Stomach smooth muscle (tissue), 2 donors: ENCODE measurements around the gene COPS3.
A peak's percentile ranks its signal among the peaks of the same experiment; 100 is the strongest.

Experiments
- H3K27ac ChIP-seq: one replicate; pipeline ENCODE4 v1.7.0; 2013; ENCODE audit warnings: mild to moderate bottlenecking, low read length, inconsistent platforms
- H3K27me3 ChIP-seq, 2 donors: one replicate each; pipeline ENCODE4 v1.7.0; 2013; ENCODE audit warnings: low read length in 2 of 2; ENCODE audit not compliant: insufficient read depth in 2 of 2, control insufficient read depth in 1 of 2
- H3K36me3 ChIP-seq, 2 donors: one replicate each; pipeline ENCODE4 v1.7.0; 2013; ENCODE audit warnings: low read length in 2 of 2; ENCODE audit not compliant: control insufficient read depth in 2 of 2, insufficient read depth in 2 of 2
- H3K4me1 ChIP-seq: one replicate; pipeline ENCODE4 v1.7.0; 2013; ENCODE audit warnings: low read length; ENCODE audit not compliant: control insufficient read depth, insufficient read depth
- H3K4me3 ChIP-seq, 2 donors: one replicate each; pipeline ENCODE4 v1.7.0; 2013; ENCODE audit warnings: low read length in 2 of 2
- H3K9ac ChIP-seq, 2 donors: one replicate each; pipeline ENCODE4 v1.7.0; 2013; ENCODE audit warnings: low read length in 2 of 2, mild to moderate bottlenecking in 1 of 2
- H3K9me3 ChIP-seq, 2 donors: one replicate each; pipeline ENCODE4 v1.7.0; 2013; ENCODE audit warnings: low read length in 2 of 2; ENCODE audit not compliant: control insufficient read depth in 2 of 2
- donor health status: healthy.
- donor health status: Pancreatic carcinoma.

Gene COPS3

DNA sequence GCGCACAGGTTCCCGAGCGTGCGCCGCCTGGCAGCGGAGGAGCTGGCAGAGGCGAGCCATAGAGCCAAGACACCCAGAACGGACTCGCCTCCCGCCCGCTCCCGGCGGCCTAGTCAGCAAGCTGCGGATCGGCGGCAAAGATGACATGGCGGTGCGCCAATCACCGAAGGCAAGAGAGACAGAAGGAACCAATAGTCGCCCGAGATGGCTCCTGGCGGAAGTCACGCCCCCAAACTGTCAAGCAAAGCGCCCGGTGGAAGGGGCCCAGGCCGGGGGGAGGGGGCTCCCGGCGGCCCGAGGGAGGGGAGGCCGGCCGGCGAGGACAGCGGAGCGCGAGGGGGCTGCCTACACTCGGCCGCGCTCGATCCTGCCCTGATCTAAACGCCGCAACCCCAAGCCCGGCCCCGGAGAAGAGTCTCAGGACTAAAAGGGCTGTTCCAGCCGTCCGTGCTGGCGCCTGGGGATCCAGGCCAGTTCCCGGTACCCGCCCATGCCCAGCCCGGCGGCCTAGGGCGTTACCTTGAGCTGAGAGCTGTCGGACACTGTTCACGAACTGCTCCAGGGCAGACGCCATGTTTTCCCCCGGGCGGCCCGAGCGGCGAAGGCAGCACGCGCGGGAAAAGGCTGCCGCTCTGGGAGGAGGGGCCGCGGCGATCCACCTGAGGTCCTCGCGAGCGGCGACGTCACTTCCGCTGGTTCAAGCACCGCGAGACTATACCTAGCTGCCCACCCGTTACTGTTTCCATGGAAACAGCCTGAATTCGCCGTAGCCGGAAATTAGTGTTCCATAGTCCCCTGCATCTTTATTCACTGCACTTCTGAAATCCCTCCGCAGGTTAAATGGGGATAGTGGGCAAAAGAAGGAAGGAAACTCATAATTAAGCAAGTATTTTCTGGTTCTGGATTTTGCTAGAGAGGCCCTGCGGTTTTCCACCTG, at the start of gene COPS3:
COPS3 (minus strand) TSS at position 634 of the 937 bp plus-strand sequence; CDS start at position 574, 60 bp downstream.
- no peaks in the 10 kb centered on the region for H3K9me3 ChIP-seq
- peak within 1 kb of the TSS; percentile 94 to 95 for H3K9ac ChIP-seq
- H3K27me3 ChIP-seq: no peaks in the 10 kb centered on the region
- peak within 1 kb of the TSS; percentile 92 to 93 for H3K4me3 ChIP-seq
- peaks cover 0 to 3% of the 10 kb centered on the region in 2 donors for H3K36me3 ChIP-seq
- peaks cover 26% of the 10 kb centered on the region for H3K4me1 ChIP-seq
- H3K27ac ChIP-seq: peak within 1 kb of the TSS; percentile 98

DNA sequence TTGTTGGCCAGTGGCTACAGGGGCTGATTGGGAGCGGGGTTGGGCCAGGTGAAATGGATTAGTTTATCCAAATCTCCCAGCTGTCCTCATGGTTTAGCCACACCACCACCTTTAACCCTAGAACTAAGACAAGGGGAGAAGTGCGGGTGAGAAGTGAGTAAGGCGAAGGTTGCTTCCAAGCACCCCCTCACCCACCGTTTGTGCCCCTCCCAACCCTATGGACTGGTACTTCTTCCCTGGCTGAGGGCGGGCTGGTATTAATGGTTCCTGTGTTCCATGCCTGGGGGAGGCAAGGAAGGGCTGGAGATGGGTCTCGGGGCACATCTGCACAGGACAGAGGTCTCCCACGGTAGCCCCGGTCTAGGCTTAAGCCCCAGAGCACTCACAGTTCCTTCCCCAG, 47.2 kb upstream of the COPS3 start:
- Histone ChIP-seq H3K27me3 (no peaks in the 10 kb centered on the region), H3K4me1 (no peaks in the 10 kb centered on the region), H3K9me3 (no peaks in the 10 kb centered on the region), H3K9ac (no peak overlapping the region), H3K36me3 (peaks cover 0 to 4% of the 10 kb centered on the region in 2 donors), H3K27ac (no peak overlapping the region), H3K4me3 (no peak overlapping the region)

DNA sequence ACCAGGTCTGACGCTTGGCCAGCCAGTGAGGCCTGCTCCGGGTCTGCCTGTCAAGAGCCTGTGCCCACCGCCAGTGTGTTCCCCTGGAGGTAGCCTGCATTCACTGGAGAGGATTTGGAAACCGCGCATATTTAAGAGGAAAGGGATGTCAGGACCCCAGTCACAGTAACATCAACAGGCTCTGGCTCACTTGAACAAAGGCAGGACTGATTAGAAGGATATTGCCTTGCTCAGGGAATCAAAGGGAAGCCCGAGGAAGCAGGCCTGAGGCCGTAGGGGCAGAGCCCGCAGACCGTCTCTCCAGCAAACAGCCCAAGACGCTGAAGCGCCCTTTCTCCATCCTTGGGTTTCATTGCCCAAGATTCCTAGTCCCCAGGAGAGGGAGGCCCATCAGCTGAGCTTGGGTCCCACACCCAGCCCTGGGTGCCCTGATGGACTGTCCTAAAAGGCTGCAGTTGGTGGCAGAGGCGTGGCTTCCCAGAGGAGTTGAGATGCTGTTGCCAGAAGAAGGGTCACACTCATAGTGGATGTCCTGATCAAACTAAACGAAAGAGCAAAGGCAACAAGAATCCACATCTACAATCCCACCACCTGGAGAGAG, 45.3 kb upstream of the COPS3 start:
- Histone ChIP-seq H3K4me1 (no peaks in the 10 kb centered on the region), H3K9me3 (no peaks in the 10 kb centered on the region), H3K4me3 (no peak overlapping the region), H3K9ac (no peak overlapping the region), H3K27ac (no peak overlapping the region), H3K36me3 (peaks cover 0 to 4% of the 10 kb centered on the region in 2 donors), H3K27me3 (no peaks in the 10 kb centered on the region)

DNA sequence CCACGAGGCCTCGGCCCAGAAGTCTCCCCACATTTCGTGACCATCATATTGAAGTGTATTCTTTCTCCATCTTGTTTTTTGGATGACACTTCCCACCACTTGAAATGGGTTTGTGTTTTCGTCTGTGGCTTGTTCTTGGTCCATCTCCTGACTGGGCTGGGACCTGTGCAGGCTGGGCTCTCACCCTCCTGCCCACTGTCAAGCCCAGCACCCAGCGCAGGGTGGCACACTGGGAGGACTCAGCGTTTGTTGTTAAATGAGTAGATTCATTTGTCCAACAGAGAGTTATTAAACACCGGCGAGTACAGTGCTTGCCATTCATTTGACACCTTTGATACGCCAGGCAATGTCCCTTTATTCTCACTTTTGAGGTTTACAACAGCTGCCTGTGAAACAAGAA, 44.8 kb upstream of the COPS3 start:
- Histone ChIP-seq H3K9me3 (no peaks in the 10 kb centered on the region), H3K27me3 (no peaks in the 10 kb centered on the region), H3K4me1 (no peaks in the 10 kb centered on the region), H3K27ac (no peak overlapping the region), H3K9ac (no peak overlapping the region), H3K36me3 (peaks cover 0 to 4% of the 10 kb centered on the region in 2 donors), H3K4me3 (no peak overlapping the region)

DNA sequence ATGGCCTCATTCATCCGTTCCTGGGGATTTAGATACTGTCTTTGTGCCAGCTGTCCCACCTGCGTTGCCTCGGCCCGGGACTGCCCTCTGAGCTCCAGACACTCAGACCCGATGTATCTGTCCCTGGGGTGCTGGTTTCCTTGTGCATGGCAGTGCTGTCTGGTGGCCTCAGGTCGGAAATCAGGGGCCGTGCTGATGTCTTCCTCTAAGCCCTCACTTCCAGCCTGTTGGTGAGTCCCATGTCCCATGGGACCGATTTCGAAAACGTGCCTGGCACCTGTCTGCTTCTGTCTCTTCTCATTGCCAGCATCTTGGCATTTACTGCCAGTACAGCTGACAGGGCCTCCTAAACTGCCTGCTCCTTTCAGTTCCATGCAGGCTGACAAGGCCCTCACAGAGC, 44.2 kb upstream of the COPS3 start:
- Histone ChIP-seq H3K9ac (no peak overlapping the region), H3K9me3 (no peaks in the 10 kb centered on the region), H3K27ac (no peak overlapping the region), H3K27me3 (no peaks in the 10 kb centered on the region), H3K4me3 (no peak overlapping the region), H3K4me1 (no peaks in the 10 kb centered on the region), H3K36me3 (peaks cover 0 to 4% of the 10 kb centered on the region in 2 donors)

DNA sequence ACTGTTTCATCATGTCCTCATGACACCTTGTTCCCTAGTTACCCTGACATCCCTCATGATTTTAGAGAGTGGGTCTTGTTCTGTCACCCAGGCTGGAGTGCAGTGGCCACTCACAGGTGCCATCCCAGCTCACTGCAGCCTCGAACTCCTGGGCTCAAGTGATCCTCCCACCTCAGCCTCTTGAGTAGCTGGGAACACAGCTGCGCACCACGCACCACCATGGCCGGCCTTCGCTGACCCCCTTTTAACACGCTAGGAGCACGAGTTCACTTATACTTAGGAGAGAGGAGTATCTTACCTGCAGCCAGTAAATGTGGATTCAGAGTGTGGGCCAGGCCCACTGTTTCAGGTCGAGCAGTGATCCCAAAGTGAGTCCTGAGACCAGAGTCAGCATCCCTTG, 43.6 kb upstream of the COPS3 start:
- H3K9me3 ChIP-seq: no peaks in the 10 kb centered on the region
- no peaks in the 10 kb centered on the region for H3K4me1 ChIP-seq
- no peaks in the 10 kb centered on the region for H3K27me3 ChIP-seq
- H3K36me3 ChIP-seq: peaks cover 0 to 4% of the 10 kb centered on the region in 2 donors
- H3K9ac ChIP-seq: no peak overlapping the region
- no peak overlapping the region for H3K4me3 ChIP-seq
- H3K27ac ChIP-seq: no peak overlapping the region

DNA sequence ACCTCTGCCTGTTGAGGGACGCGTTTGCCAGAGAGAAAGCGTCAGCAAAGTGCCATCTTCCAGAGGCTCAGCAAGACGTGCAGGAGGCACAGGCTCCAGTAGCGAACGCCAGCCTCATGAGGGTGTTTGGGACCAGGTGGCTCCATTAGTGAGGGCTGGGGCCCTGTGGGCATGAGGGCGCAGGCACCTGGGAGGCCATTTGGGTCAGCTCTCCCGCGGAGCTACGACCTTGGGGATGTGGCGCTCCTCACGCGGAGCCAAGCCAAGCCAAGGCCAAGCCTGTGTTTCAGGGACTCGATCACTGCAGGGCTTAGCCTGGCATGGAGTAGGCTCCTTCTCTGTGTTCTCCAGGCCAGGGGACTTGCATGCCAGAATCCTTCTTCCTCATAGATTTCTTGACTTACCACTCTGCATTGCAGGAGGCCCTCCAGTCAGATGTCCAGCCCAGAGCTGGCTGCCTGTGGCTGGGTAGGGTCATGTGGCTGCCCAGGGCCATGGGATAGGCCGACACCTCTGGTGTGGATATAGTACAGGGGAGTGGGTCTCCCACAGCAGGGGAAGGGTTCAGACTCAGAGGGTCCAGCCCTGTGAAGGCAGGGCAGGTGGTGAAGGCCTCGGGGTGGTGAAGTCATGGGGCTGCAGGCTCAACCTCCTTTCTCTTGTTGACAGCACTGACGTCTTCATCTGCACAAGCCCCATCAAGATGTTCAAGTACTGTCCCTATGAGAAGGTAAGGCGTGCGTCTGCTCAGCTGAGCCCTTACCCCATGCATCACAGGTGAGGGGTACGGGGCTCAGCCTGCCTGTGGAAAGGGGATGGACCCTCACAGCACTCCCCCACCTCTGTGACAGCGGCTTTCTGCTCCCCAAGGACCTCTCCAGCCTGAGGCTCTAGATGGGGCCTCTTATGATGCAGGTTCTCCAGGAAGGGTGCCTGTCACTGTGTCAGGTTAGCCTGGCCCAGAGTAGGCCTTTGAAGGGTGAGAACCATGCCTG, 41.8 kb upstream of the COPS3 start:
- no peak overlapping the region for H3K9ac ChIP-seq
- no peaks in the 10 kb centered on the region for H3K27me3 ChIP-seq
- no peaks in the 10 kb centered on the region for H3K9me3 ChIP-seq
- H3K27ac ChIP-seq: no peak overlapping the region
- H3K4me1 ChIP-seq: no peaks in the 10 kb centered on the region
- H3K36me3 ChIP-seq: peaks cover 0 to 4% of the 10 kb centered on the region in 2 donors
- no peak overlapping the region for H3K4me3 ChIP-seq

DNA sequence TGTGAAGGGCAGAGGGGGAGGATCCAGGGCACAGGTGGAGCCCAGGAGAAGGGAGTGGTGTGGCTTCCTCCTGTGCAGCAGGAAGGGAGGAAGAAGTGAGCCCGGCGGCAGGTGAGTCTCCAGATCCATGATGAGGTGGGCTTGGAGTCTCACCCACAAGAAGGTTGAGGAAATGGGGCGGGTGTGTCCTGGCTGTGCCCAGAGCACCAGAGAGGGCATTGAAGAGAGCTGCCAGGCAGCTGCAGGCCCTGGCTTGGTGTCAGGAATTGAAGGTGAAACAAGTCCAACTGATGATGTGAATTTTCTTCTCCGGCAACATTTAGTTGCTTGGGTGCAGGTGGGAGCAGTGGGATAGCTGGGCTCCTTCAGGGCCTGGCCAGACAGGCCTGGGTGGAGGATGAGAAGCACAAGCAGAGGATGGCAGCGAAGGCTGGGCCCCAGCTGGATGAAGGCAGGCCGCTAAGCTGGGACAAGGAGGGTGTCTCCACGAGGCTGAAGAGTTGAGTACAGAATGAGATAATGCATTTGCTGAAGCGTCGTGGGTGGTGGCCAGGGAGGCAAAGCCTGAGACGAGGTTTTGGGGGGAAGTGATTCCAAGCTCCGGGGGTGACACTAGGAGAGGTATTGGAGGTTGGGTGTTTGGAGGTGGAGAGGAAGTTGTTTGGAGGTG, 40.4 kb upstream of the COPS3 start:
- Histone ChIP-seq H3K9ac (no peak overlapping the region), H3K27me3 (no peaks in the 10 kb centered on the region), H3K36me3 (peaks cover 0 to 4% of the 10 kb centered on the region in 2 donors), H3K4me1 (no peaks in the 10 kb centered on the region), H3K4me3 (no peak overlapping the region), H3K27ac (no peak overlapping the region), H3K9me3 (no peaks in the 10 kb centered on the region)

DNA sequence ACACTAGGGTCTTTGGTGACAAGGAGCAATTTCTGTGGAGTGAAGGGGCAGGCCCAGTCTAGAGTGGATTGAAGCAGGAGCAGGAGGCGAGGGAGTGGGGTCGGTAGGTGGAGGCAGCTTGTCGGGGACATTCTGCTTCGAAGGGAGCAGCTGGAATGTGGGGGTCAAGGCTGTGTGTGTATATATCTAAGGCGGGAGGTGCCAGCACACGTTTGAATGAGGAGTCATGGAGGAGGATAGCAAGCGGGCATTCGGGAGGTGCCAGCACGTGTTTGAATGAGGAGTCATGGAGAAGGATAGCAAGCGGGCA, 39.8 kb upstream of the COPS3 start:
- no peak overlapping the region for H3K9ac ChIP-seq
- H3K27me3 ChIP-seq: no peaks in the 10 kb centered on the region
- H3K4me1 ChIP-seq: no peaks in the 10 kb centered on the region
- no peak overlapping the region for H3K27ac ChIP-seq
- peaks cover 0 to 4% of the 10 kb centered on the region in 2 donors for H3K36me3 ChIP-seq
- H3K9me3 ChIP-seq: no peaks in the 10 kb centered on the region
- no peak overlapping the region for H3K4me3 ChIP-seq
